ENCODE results near the gene HGS. TPM values are rescaled to one million over a fixed set of nuclear protein-coding genes. Genes with fewer than 3 reads are reported as not detected.

HGS gene
- total RNA-seq, 1 donor from 2014 or later, result 92.0 TPM

DNA sequence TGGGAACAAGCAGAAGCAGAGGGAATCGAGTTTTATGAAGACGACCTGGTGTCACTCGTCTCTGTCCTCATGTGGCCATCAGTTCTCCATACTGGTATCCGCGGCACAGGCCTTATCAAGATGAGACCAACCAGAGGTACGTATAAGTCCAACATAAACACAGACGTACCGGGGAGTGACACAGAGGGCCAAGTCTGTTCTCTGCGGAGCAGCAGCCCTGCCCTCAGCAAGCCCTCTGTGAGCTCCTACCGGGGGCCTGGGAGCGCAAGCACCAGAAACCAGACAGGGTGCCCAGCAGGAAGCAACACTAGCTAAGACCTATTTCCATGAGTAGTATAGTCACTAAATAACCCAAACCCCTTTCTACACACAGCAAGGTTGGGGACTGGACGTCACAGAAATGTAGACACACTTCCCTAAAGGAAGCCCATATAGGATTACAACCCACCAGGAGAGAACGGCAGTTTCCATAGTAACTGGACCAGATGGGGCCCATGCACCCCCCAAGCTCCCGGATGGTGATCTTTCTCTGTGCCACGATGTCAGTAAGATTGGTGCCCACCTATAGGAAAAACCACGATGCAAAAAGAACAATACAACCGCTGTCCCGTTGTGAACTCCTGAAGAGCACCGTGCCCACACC lies 1.1 kb upstream of the HGS start:
- H3K27me3 ChIP-seq (ENCODE audit: low read depth), result no peaks in the 10 kb centered on the region
- H3K36me3 ChIP-seq, result peaks cover 26% of the 10 kb centered on the region
- TF ChIP-seq, protein P1, sequence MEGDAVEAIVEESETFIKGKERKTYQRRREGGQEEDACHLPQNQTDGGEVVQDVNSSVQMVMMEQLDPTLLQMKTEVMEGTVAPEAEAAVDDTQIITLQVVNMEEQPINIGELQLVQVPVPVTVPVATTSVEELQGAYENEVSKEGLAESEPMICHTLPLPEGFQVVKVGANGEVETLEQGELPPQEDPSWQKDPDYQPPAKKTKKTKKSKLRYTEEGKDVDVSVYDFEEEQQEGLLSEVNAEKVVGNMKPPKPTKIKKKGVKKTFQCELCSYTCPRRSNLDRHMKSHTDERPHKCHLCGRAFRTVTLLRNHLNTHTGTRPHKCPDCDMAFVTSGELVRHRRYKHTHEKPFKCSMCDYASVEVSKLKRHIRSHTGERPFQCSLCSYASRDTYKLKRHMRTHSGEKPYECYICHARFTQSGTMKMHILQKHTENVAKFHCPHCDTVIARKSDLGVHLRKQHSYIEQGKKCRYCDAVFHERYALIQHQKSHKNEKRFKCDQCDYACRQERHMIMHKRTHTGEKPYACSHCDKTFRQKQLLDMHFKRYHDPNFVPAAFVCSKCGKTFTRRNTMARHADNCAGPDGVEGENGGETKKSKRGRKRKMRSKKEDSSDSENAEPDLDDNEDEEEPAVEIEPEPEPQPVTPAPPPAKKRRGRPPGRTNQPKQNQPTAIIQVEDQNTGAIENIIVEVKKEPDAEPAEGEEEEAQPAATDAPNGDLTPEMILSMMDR (IDR thresholded peaks at IDR 0.05), result no peak
- intact Hi-C loops (cut with DNase I), result no loop called here
- DNase-seq (no peak), ATAC-seq (no peak)
- peak overlapping the region; percentile 98 for H3K4me3 ChIP-seq
- H3K27ac ChIP-seq, result peak overlapping the region; percentile 93
- H3K9me3 ChIP-seq, result no peaks in the 10 kb centered on the region
- peaks cover 29% of the 10 kb centered on the region for H3K4me1 ChIP-seq

GRCh38 chr17:81683208-81683583 lies 615 bp upstream of the HGS start:
- Histone ChIP-seq H3K27ac (peak overlapping the region; percentile 93), H3K36me3 (peaks cover 31% of the 10 kb centered on the region), H3K4me1 (peaks cover 29% of the 10 kb centered on the region), H3K27me3 (ENCODE audit: low read depth) (no peaks in the 10 kb centered on the region), H3K9me3 (no peaks in the 10 kb centered on the region), H3K4me3 (peak overlapping the region; percentile 98)
- no peak for DNase-seq
- intact Hi-C loops (cut with DNase I), result no loop called here
- TF ChIP-seq, protein P1 (IDR thresholded peaks at IDR 0.05), result no peak
- peak in 1 of 2 donors; percentile 42 for ATAC-seq

DNA sequence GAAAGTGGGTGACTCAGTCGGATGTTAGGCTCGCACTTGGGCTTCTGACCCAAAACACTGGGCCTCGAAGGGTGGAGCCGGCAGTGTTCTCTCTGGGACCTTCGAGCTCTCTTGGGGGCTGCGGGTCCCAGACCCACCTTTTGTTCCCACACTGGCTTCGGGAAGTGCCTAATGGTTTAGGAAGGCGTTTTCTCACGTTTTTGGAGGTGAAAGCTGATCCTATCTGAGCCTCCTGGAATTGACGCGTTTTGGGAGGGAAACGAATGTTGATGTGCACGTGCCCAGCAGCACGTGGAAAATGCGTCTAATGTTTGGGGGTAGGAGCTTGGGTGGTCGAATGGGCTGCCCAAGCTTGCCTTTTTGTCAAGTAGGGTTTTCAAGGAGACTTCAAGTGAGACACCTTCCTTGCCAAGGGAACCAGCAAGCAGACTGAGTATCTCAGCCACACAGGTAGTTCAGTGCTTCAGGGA lies 666 bp downstream of the HGS start:
- Histone ChIP-seq H3K27me3 (ENCODE audit: low read depth) (no peaks in the 10 kb centered on the region), H3K4me1 (peaks cover 29% of the 10 kb centered on the region), H3K27ac (peak overlapping the region; percentile 93), H3K9me3 (no peaks in the 10 kb centered on the region), H3K4me3 (peak overlapping the region; percentile 98), H3K36me3 (peaks cover 44% of the 10 kb centered on the region)
- ATAC-seq (no peak), DNase-seq (no peak)
- intact Hi-C loops (cut with DNase I), result no loop called here
- TF ChIP-seq, protein P1 (IDR thresholded peaks at IDR 0.05), result no peak

- Histone ChIP-seq H3K9me3 (no peaks in the 10 kb centered on the region), H3K27me3 (ENCODE audit: low read depth) (no peaks in the 10 kb centered on the region), H3K4me3 (peak overlapping the region; percentile 98), H3K27ac (peak overlapping the region; percentile 93), H3K4me1 (peaks cover 29% of the 10 kb centered on the region), H3K36me3 (peaks cover 51% of the 10 kb centered on the region)
- TF ChIP-seq, protein P1 (IDR thresholded peaks at IDR 0.05), result no peak
- ATAC-seq (no peak), DNase-seq (no peak)
- intact Hi-C loops (cut with DNase I), result no loop called here
Measured at GRCh38 chr17:81685108-81685507, 1.3 kb downstream of the HGS start.

DNA sequence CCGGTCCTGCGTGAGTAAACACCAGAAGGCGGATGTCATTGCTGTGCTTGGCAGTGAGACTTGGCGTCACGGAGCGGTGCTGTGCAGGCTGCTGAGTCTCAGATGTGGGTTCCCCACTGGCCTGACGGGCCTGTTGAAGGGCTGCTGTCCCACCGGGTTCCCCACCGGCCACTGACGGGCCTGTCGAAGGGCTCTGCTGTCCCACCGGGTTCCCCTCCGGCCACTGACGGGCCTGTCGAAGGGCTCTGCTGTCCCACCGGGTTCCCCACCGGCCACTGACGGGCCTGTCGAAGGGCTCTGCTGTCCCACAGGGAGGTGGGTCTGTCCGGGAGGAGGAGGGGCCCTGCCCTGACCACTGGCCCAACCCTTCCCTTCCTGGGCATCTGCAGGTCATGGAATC lies 2.8 kb downstream of the HGS start:
- no peaks in the 10 kb centered on the region for H3K9me3 ChIP-seq
- intact Hi-C loops (cut with DNase I), result no loop called here
- DNase-seq, result no peak
- H3K4me3 ChIP-seq, result no peak overlapping the region
- no peak overlapping the region for H3K27ac ChIP-seq
- H3K27me3 ChIP-seq (ENCODE audit: low read depth), result no peaks in the 10 kb centered on the region
- TF ChIP-seq, protein P1 (IDR thresholded peaks at IDR 0.05), result no peak
- peaks cover 29% of the 10 kb centered on the region for H3K4me1 ChIP-seq
- peaks cover 62% of the 10 kb centered on the region for H3K36me3 ChIP-seq
- no peak for ATAC-seq

Data from lower lobe of right lung (tissue), 2 donors.